Astrocyte of the spinal cord (primary cell): Measurements from ENCODE around the gene NOS2.
"Not testable (repeated sequence)": the region's sequence is repeated elsewhere in the genome, so short reads cannot be mapped to it uniquely, and the experiment has no call there.

Source experiments
- DNase-seq: peaks from one replicate; pipeline ENCODE4 v3.0.0; 2011; ENCODE audit warnings: low read depth, low spot score
- H3K4me3 ChIP-seq: 2 replicates; pipeline ENCODE4 v1.5.1; 2011; ENCODE audit warnings: low read depth, mild to moderate bottlenecking, low read length, moderate library complexity
- in situ Hi-C: cut with HindIII; loops from 2 replicates; pipeline ENCODE4 v1.10.0; 2017; ENCODE audit warnings: low sequenced_read_pairs
- TF ChIP-seq, protein P1 (sequence below): IDR thresholded peaks from 2 replicates; pipeline ENCODE4 v1.5.1; 2012; ENCODE audit warnings: low read depth, mild to moderate bottlenecking, low read length, inconsistent platforms

Gene NOS2

DNA sequence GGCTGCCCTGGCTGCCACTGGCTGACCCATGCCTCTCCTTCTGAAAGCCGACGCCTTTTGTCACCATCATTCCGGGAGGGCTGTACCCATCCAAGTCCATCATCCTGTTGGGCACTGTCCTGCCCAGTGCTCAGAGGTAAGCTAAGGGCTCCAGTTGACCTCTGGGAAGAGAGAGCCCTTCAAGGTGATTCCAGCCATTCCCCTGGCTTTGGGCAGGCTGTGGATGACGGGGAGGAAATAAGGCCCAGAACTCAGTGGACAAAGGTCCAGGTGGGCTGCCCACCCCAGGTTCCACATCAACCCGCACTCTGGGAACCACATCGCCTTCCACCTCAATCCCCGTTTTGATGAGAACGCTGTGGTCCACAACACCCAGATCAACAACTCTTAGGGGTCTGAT lies 45.8 kb downstream of the NOS2 start:
- no peak for DNase-seq
- no peak overlapping the region for H3K4me3 ChIP-seq
- in situ Hi-C loops, result no loop called here
- TF ChIP-seq, protein P1, sequence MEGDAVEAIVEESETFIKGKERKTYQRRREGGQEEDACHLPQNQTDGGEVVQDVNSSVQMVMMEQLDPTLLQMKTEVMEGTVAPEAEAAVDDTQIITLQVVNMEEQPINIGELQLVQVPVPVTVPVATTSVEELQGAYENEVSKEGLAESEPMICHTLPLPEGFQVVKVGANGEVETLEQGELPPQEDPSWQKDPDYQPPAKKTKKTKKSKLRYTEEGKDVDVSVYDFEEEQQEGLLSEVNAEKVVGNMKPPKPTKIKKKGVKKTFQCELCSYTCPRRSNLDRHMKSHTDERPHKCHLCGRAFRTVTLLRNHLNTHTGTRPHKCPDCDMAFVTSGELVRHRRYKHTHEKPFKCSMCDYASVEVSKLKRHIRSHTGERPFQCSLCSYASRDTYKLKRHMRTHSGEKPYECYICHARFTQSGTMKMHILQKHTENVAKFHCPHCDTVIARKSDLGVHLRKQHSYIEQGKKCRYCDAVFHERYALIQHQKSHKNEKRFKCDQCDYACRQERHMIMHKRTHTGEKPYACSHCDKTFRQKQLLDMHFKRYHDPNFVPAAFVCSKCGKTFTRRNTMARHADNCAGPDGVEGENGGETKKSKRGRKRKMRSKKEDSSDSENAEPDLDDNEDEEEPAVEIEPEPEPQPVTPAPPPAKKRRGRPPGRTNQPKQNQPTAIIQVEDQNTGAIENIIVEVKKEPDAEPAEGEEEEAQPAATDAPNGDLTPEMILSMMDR, result no peak

GRCh38 chr17:27753726-27754125 lies 46.6 kb downstream of the NOS2 start:
- in situ Hi-C loops, DNase-seq: not testable (repeated sequence)

DNA sequence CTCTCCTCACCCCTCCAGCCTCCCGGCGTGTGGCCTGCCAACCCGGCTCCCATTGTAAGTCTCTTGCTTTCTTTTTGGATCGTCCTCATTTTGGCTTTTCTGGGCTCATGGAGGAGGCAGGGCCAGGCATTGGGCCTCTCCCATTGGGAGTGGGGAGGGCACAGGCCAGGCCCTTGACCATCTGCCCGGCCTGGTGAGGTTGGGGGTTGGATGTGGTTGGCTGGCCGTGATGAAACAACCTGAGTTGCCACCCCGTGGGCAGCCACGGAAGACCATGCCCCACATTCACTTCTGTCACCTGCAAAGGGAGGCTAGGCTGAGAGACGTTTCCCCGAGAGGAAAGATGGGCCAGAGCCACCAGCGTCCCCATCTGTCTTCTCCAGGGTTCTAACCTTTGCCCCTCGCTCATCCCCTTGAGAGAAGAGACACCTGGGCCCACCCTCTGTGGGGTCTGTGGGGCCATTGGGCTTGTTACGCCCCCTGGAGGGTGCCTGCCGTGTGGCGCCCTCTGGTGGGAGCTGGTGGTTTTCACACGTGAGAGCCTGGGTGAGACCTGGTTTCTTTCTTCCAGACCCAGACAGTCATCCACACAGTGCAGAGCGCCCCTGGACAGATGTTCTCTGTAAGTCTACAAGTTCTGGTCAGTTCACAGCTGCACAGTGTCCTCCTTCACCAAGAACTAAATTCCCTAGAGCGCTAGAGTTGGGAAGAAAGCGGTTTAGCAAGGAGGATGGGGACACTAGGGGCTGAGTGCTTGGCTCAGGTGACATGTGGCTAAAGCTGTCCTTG lies 47.3 kb downstream of the NOS2 start:
- in situ Hi-C loops, DNase-seq, H3K4me3 ChIP-seq: not testable (repeated sequence)

More at GRCh38 chr17:27753726-27754125, 46.6 kb downstream of the NOS2 start:
- H3K4me3 ChIP-seq, result not testable (repeated sequence)

DNA sequence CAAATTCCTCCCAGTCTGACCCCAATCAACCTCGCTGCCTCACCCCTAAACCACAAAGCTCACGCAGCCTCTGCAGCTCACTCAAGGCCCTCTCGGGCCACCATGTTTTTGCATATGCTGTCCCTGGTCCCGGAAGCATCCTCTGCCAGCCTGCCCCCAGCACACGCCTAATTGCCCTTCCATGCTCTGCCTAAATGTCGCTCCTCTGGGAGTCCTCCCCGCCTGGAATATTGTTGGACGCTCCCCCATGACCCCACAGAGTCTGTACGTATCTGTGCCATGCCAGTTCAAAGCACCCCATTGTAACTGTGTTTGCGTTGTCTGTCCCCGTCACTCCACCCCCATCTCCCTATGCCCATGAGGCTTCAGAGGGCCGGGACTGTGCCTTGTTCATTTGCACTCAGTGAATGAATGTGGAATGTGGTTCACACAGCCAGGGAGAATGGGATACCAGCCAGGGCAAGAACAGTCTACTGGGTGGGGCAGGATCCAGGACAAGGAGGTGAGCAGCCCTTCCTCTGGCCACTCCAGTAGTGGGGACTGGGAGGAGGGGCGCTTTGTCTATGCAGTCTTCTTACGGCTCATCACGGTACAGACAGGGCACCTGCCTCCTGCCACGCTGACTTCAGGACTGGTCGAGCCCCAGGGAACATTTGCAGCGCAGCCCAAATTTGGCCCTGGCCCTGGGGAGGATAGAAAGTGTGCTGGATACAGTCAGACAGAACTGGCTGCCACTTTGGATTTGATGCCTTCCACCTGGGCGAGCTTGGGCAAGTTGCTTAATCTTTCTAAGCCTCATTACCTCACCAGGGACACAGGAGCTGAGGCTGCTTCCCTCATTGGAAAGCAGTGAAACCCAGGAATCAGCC lies 48.5 kb downstream of the NOS2 start:
- in situ Hi-C loops, result no loop called here
- TF ChIP-seq, protein P1, result no peak
- H3K4me3 ChIP-seq, result no peak overlapping the region
- DNase-seq, result no peak

- in situ Hi-C loops, result no loop called here
- no peak overlapping the region for H3K4me3 ChIP-seq
- DNase-seq, result no peak
- TF ChIP-seq, protein P1, result no peak
Measured at GRCh38 chr17:27751166-27751565, 49.2 kb downstream of the NOS2 start.

DNA sequence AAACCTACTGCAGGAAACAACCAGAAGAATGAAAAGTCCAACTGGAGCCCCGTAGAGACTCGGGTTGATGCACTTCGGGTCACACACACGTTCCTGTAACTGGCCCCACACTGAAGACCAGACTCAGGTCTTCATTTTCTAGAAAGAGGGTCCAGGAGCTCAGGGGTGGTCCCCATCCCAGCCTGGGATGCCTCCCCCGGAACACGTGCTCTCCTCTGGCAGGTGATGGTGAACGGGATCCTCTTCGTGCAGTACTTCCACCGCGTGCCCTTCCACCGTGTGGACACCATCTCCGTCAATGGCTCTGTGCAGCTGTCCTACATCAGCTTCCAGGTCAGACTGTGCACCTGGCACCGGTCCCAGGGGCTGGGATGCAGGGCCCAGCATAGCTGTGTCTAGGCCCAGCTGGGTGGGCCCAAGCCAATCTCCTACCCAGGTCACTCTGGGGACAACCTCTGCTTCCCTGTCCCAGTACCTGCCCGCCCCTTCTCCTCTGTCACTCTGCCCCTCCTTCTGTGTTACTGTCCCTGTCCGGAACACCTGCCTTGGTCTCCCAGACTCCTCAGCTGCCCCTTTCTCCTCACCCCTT lies 50.7 kb downstream of the NOS2 start:
- H3K4me3 ChIP-seq, DNase-seq, in situ Hi-C loops: not testable (repeated sequence)

DNA sequence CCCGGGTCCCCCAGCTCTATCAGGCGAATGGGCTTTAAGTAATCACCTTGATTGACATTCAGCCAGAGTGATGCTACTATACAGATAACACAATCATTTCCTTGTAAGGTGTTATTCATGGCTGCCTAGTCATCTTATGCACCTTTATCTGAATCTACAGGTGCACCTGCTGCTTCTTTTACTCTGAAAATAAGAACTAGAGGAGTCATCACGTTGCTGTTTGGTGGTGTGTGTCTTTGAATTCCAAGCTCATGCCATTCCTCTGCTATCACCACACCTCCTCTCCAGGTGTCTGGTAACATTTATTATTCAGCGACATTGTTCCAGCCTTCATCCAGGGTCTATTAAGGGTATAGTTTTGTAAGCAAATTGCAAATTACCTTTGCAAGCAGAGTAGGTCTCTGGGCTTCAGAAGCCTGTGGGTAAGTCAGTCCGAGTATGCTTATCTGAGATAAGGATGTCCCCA lies 51.9 kb downstream of the NOS2 start:
- H3K4me3 ChIP-seq, result no peak overlapping the region
- DNase-seq, result no peak
- TF ChIP-seq, protein P1, result no peak
- in situ Hi-C loops, result no loop called here
